ENCODE measurements around the gene RIMBP2. TPM values are rescaled to one million over a fixed set of nuclear protein-coding genes. Genes with fewer than 3 reads are reported as not detected.

Gene RIMBP2
- total and polyA plus RNA-seq, 9 of the 15 experiments (the other 6 are each of a cell fraction or from before 2014, with no cell fraction given), result not detected

DNA sequence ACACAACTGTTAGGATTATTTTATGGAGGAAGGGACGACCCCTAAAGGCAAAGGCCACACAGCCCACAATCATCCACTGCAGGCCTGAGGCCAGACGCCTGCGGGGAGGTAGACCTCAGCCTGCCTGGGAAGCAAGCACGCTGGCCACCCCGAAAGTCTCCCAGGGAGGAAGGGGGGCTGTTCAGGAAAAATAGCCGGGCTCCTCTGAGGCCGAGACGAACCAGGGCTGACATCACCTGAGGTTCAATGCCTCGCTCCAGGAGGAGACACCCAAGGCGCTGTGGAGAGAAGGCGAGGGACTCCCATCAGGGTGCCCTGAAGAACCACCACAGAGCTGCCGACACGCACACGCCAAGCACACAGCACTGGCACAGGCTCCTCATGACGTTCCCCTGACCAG is 251.1 kb downstream of the RIMBP2 start (continued):
- no peak for TF ChIP-seq LEF1 (IDR thresholded peaks at IDR 0.05)
- no peak for TF ChIP-seq POLR2H (tag; IDR thresholded peaks at IDR 0.05; ENCODE audit: low read depth)
- TF ChIP-seq, protein P1, sequence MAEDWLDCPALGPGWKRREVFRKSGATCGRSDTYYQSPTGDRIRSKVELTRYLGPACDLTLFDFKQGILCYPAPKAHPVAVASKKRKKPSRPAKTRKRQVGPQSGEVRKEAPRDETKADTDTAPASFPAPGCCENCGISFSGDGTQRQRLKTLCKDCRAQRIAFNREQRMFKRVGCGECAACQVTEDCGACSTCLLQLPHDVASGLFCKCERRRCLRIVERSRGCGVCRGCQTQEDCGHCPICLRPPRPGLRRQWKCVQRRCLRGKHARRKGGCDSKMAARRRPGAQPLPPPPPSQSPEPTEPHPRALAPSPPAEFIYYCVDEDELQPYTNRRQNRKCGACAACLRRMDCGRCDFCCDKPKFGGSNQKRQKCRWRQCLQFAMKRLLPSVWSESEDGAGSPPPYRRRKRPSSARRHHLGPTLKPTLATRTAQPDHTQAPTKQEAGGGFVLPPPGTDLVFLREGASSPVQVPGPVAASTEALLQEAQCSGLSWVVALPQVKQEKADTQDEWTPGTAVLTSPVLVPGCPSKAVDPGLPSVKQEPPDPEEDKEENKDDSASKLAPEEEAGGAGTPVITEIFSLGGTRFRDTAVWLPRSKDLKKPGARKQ (CRISPR knock-in tag; IDR thresholded peaks at IDR 0.05), result no peak
- no peak for TF ChIP-seq JUN (IDR thresholded peaks at IDR 0.05; ENCODE audit: borderline replicate concordance, low read depth, low read length)
- TF ChIP-seq JUN (CRISPR knock-in tag; IDR thresholded peaks at IDR 0.05; ENCODE audit: borderline replicate concordance), result no peak
- no peak for TF ChIP-seq TAF7 (tag; IDR thresholded peaks at IDR 0.05)
- TF ChIP-seq GTF2E2 (tag; IDR thresholded peaks at IDR 0.05), result no peak
- no peak for TF ChIP-seq TAL1 (IDR thresholded peaks at IDR 0.05)
- TF ChIP-seq, protein P2, sequence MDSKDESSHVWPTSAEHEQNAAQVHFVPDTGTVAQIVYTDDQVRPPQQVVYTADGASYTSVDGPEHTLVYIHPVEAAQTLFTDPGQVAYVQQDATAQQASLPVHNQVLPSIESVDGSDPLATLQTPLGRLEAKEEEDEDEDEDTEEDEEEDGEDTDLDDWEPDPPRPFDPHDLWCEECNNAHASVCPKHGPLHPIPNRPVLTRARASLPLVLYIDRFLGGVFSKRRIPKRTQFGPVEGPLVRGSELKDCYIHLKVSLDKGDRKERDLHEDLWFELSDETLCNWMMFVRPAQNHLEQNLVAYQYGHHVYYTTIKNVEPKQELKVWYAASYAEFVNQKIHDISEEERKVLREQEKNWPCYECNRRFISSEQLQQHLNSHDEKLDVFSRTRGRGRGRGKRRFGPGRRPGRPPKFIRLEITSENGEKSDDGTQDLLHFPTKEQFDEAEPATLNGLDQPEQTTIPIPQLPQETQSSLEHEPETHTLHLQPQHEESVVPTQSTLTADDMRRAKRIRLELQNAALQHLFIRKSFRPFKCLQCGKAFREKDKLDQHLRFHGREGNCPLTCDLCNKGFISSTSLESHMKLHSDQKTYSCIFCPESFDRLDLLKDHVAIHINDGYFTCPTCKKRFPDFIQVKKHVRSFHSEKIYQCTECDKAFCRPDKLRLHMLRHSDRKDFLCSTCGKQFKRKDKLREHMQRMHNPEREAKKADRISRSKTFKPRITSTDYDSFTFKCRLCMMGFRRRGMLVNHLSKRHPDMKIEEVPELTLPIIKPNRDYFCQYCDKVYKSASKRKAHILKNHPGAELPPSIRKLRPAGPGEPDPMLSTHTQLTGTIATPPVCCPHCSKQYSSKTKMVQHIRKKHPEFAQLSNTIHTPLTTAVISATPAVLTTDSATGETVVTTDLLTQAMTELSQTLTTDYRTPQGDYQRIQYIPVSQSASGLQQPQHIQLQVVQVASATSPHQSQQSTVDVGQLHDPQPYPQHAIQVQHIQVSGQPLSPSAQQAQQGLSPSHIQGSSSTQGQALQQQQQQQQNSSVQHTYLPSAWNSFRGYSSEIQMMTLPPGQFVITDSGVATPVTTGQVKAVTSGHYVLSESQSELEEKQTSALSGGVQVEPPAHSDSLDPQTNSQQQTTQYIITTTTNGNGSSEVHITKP (IDR thresholded peaks at IDR 0.05; ENCODE audit: partially characterized antibody), result no peak
- no peak for TF ChIP-seq BCL6 (CRISPR knock-in tag; IDR thresholded peaks at IDR 0.05)
- no peak for TF ChIP-seq MAFG (tag; conservative IDR thresholded peaks at IDR 0.05)
- no peak for TF ChIP-seq RBBP5 (IDR thresholded peaks at IDR 0.05; ENCODE audit: borderline replicate concordance, insufficient read depth, low read length, poor library complexity, severe bottlenecking)
- TF ChIP-seq HDAC2 (IDR thresholded peaks at IDR 0.05), result no peak
- TF ChIP-seq, protein P3, sequence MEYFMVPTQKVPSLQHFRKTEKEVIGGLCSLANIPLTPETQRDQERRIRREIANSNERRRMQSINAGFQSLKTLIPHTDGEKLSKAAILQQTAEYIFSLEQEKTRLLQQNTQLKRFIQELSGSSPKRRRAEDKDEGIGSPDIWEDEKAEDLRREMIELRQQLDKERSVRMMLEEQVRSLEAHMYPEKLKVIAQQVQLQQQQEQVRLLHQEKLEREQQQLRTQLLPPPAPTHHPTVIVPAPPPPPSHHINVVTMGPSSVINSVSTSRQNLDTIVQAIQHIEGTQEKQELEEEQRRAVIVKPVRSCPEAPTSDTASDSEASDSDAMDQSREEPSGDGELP (CRISPR knock-in tag; IDR thresholded peaks at IDR 0.05; ENCODE audit: borderline replicate concordance), result no peak

All from K562 (cell line).